ENCODE results near the gene TRAPPC12.

TRAPPC12 gene

GRCh38 chr2:3341336-3341735 is 38.2 kb upstream of the TRAPPC12 start:
- ATAC-seq, result no peak
- TF ChIP-seq BACH2 (CRISPR knock-in tag; IDR thresholded peaks at IDR 0.05; ENCODE audit: borderline replicate concordance) (no peak), CSDC2 (CRISPR knock-in tag; IDR thresholded peaks at IDR 0.05) (no peak), PPARA (CRISPR knock-in tag; IDR thresholded peaks at IDR 0.05; ENCODE audit: borderline replicate concordance) (no peak), ZFP3 (CRISPR knock-in tag; IDR thresholded peaks at IDR 0.05) (no peak), ZNF70 (CRISPR knock-in tag; IDR thresholded peaks at IDR 0.05) (no peak), CSRNP3 (CRISPR knock-in tag; IDR thresholded peaks at IDR 0.05) (no peak), TOX (CRISPR knock-in tag; IDR thresholded peaks at IDR 0.05; ENCODE audit: borderline replicate concordance) (no peak), RARB (CRISPR knock-in tag; IDR thresholded peaks at IDR 0.05) (no peak), ISL1 (CRISPR knock-in tag; IDR thresholded peaks at IDR 0.05) (no peak), ARNTL (CRISPR knock-in tag; IDR thresholded peaks at IDR 0.05; ENCODE audit: borderline replicate concordance, low read depth) (no peak), GLIS3 (CRISPR knock-in tag; IDR thresholded peaks at IDR 0.05) (no peak), OSR1 (CRISPR knock-in tag; IDR thresholded peaks at IDR 0.05) (no peak)

GRCh38 chr2:3342324-3342723 is 37.2 kb upstream of the TRAPPC12 start:
- no peak for ATAC-seq

More at GRCh38 chr2:3342324-3342723, 37.2 kb upstream of the TRAPPC12 start:
- TF ChIP-seq TCF4 (CRISPR knock-in tag; IDR thresholded peaks at IDR 0.05; ENCODE audit: borderline replicate concordance) (no peak), PPARA (CRISPR knock-in tag; IDR thresholded peaks at IDR 0.05; ENCODE audit: borderline replicate concordance) (no peak), CSRNP3 (CRISPR knock-in tag; IDR thresholded peaks at IDR 0.05) (no peak), ARNTL (CRISPR knock-in tag; IDR thresholded peaks at IDR 0.05; ENCODE audit: borderline replicate concordance, low read depth) (no peak), ESRRG (CRISPR knock-in tag; IDR thresholded peaks at IDR 0.05) (no peak), ZFP3 (CRISPR knock-in tag; IDR thresholded peaks at IDR 0.05) (no peak), GLIS3 (CRISPR knock-in tag; IDR thresholded peaks at IDR 0.05) (no peak), SNAI2 (CRISPR knock-in tag; IDR thresholded peaks at IDR 0.05) (no peak), CSDC2 (CRISPR knock-in tag; IDR thresholded peaks at IDR 0.05) (no peak), POU6F1 (CRISPR knock-in tag; IDR thresholded peaks at IDR 0.05; ENCODE audit: borderline replicate concordance, low read depth) (no peak), ZFP30 (CRISPR knock-in tag; IDR thresholded peaks at IDR 0.05) (no peak), TSHZ2 (CRISPR knock-in tag; IDR thresholded peaks at IDR 0.05) (no peak), ISL1 (CRISPR knock-in tag; IDR thresholded peaks at IDR 0.05) (no peak), PATZ1 (CRISPR knock-in tag; IDR thresholded peaks at IDR 0.05; ENCODE audit: borderline replicate concordance) (no peak), OSR1 (CRISPR knock-in tag; IDR thresholded peaks at IDR 0.05) (no peak), TOX (CRISPR knock-in tag; IDR thresholded peaks at IDR 0.05; ENCODE audit: borderline replicate concordance) (no peak), ZNF70 (CRISPR knock-in tag; IDR thresholded peaks at IDR 0.05) (no peak), RARB (CRISPR knock-in tag; IDR thresholded peaks at IDR 0.05) (no peak), BACH2 (CRISPR knock-in tag; IDR thresholded peaks at IDR 0.05; ENCODE audit: borderline replicate concordance) (no peak), CREB5 (CRISPR knock-in tag; IDR thresholded peaks at IDR 0.05; ENCODE audit: low read depth) (no peak)

All from SK-N-SH treated with all-trans-retinoic acid at 6 μM for 48 hours (cell line).